GM12878 (cell line): ENCODE results near the gene SCARF2. TPM values are rescaled to one million over a fixed set of nuclear protein-coding genes. Genes with fewer than 3 reads are reported as not detected.

Experiments
- FOS ChIP-seq: IDR thresholded peaks from 3 replicates; pipeline ENCODE4 v1.6.1; 2011; ENCODE audit warnings: borderline replicate concordance; ENCODE audit not compliant: insufficient read length; ENCODE audit errors: extremely low read depth
- HCFC1 ChIP-seq: fragments of 150-350 bp; IDR thresholded peaks from 2 replicates; pipeline ENCODE4 v1.6.1; 2014; ENCODE audit warnings: low read length
- MEF2A ChIP-seq: IDR thresholded peaks from 2 replicates; pipeline ENCODE4 v1.6.1; 2011; ENCODE audit warnings: low read depth, mild to moderate bottlenecking, low read length, moderate library complexity; ENCODE audit not compliant: insufficient read depth
- RFX5 ChIP-seq: IDR thresholded peaks from 2 replicates; pipeline ENCODE4 v1.6.1; 2011; ENCODE audit warnings: low read depth, low read length, improper control_type of control experiment
- SREBF1 ChIP-seq: IDR thresholded peaks from 2 replicates; pipeline ENCODE4 v1.6.1; 2012; ENCODE audit warnings: mild to moderate bottlenecking, low read length
- TCF3 ChIP-seq: IDR thresholded peaks from 2 replicates; pipeline ENCODE4 v1.6.1; 2012; ENCODE audit warnings: low read depth, mild to moderate bottlenecking, low read length, borderline replicate concordance; ENCODE audit not compliant: insufficient read depth
- WRNIP1 ChIP-seq: IDR thresholded peaks from 2 replicates; pipeline ENCODE4 v1.6.1; 2011; ENCODE audit warnings: low read depth, low read length, improper control_type of control experiment, borderline replicate concordance
- polyA plus RNA-seq, 11 experiments: library from polyadenylated mRNA; depleted of rRNA in 4 of 11; unstranded in 6 of 11; stranded (reverse) in 5 of 11; fragments of >200 nt; fragmentation: Nextera tagmentation in 4 of 11; fragmentation: Illumina TruSeq in 1 of 11; extraction: Ambion mirVana in 4 of 11; extraction: Trizol in 1 of 11; gene quantifications; 1 replicate in 1 of 11; 2 replicates in 10 of 11; pipeline versions ENCODE4 v1.2.1 to v1.2.3, GENCODE V29; 2011 to 2016; ENCODE audit warnings: inconsistent platforms in 2 of 11, missing spikeins in 2 of 11, low read depth in 1 of 11
- total RNA-seq, 4 experiments: library from RNA; depleted of rRNA in 3 of 4; stranded (reverse); fragments of >200 nt in 3 of 4; fragmentation: Illumina TruSeq in 1 of 4; extraction: Trizol in 1 of 4; gene quantifications; 2 replicates each; pipeline versions ENCODE4 v1.2.1 to v1.2.3, GENCODE V29; 2013 to 2021
- TF ChIP-seq, protein P1 (sequence below): fragments of 450-650 bp; IDR thresholded peaks from 2 replicates; pipeline ENCODE4 v1.6.1; 2017; ENCODE audit warnings: low read depth, mild to moderate bottlenecking, moderate library complexity
- TF ChIP-seq, protein P2 (sequence below): fragments of 450-650 bp; IDR thresholded peaks from 2 replicates; pipeline ENCODE4 v1.6.1; 2016; ENCODE audit warnings: mild to moderate bottlenecking
- TF ChIP-seq, protein P3 (sequence below): fragments of 450-650 bp; IDR thresholded peaks from 2 replicates; pipeline ENCODE4 v1.6.1; 2017; ENCODE audit warnings: mild to moderate bottlenecking
- TF ChIP-seq, protein P4 (sequence below): fragments of 450-650 bp; conservative IDR thresholded peaks from 2 replicates; pipeline ENCODE4 v1.6.1; 2017; ENCODE audit warnings: mild to moderate bottlenecking, moderate library complexity

The SCARF2 gene
- total and polyA plus RNA-seq, 10 of the 15 experiments (the other 5 are each of a cell fraction or from before 2014, with no cell fraction given) = 0.01 to 0.74 (median 0.17) TPM; not detected in 5

DNA sequence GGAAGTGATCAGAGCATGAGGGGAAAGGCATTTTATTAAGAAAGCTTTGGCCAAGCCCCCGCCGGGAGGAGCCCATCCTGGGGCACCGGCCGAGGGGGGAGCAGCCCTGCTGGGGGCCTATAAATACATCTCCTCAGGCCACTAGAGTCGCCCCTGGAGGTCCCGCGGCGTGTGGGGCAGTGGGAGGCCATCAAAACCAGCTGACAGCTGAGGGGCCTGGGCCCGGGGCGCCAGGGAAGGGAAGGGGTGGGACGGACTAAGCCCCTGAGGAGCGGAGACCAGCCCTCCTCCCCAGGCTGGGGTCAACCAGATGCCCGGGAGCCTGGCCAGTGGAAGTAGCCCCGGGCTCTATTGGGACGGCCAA, 13.1 kb downstream of the SCARF2 start (continued):
- TF ChIP-seq, protein P1, sequence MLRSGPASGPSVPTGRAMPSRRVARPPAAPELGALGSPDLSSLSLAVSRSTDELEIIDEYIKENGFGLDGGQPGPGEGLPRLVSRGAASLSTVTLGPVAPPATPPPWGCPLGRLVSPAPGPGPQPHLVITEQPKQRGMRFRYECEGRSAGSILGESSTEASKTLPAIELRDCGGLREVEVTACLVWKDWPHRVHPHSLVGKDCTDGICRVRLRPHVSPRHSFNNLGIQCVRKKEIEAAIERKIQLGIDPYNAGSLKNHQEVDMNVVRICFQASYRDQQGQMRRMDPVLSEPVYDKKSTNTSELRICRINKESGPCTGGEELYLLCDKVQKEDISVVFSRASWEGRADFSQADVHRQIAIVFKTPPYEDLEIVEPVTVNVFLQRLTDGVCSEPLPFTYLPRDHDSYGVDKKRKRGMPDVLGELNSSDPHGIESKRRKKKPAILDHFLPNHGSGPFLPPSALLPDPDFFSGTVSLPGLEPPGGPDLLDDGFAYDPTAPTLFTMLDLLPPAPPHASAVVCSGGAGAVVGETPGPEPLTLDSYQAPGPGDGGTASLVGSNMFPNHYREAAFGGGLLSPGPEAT = no peak
- TF ChIP-seq WRNIP1 = no peak
- TF ChIP-seq, protein P2, sequence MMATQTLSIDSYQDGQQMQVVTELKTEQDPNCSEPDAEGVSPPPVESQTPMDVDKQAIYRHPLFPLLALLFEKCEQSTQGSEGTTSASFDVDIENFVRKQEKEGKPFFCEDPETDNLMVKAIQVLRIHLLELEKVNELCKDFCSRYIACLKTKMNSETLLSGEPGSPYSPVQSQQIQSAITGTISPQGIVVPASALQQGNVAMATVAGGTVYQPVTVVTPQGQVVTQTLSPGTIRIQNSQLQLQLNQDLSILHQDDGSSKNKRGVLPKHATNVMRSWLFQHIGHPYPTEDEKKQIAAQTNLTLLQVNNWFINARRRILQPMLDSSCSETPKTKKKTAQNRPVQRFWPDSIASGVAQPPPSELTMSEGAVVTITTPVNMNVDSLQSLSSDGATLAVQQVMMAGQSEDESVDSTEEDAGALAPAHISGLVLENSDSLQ = no peak
- no peak for TF ChIP-seq TCF3
- TF ChIP-seq MEF2A = no peak
- TF ChIP-seq, protein P3, sequence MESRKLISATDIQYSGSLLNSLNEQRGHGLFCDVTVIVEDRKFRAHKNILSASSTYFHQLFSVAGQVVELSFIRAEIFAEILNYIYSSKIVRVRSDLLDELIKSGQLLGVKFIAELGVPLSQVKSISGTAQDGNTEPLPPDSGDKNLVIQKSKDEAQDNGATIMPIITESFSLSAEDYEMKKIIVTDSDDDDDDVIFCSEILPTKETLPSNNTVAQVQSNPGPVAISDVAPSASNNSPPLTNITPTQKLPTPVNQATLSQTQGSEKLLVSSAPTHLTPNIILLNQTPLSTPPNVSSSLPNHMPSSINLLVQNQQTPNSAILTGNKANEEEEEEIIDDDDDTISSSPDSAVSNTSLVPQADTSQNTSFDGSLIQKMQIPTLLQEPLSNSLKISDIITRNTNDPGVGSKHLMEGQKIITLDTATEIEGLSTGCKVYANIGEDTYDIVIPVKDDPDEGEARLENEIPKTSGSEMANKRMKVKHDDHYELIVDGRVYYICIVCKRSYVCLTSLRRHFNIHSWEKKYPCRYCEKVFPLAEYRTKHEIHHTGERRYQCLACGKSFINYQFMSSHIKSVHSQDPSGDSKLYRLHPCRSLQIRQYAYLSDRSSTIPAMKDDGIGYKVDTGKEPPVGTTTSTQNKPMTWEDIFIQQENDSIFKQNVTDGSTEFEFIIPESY = no peak
- TF ChIP-seq HCFC1 = no peak
- no peak for TF ChIP-seq FOS
- TF ChIP-seq SREBF1 = no peak
- no peak for TF ChIP-seq RFX5
- TF ChIP-seq, protein P4, sequence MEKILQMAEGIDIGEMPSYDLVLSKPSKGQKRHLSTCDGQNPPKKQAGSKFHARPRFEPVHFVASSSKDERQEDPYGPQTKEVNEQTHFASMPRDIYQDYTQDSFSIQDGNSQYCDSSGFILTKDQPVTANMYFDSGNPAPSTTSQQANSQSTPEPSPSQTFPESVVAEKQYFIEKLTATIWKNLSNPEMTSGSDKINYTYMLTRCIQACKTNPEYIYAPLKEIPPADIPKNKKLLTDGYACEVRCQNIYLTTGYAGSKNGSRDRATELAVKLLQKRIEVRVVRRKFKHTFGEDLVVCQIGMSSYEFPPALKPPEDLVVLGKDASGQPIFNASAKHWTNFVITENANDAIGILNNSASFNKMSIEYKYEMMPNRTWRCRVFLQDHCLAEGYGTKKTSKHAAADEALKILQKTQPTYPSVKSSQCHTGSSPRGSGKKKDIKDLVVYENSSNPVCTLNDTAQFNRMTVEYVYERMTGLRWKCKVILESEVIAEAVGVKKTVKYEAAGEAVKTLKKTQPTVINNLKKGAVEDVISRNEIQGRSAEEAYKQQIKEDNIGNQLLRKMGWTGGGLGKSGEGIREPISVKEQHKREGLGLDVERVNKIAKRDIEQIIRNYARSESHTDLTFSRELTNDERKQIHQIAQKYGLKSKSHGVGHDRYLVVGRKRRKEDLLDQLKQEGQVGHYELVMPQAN = no peak
